ENCODE results near the gene PSRC1. TPM values are rescaled to one million over a fixed set of nuclear protein-coding genes. Genes with fewer than 3 reads are reported as not detected.

Gene PSRC1
- polyA plus RNA-seq, 1 of the 3 experiments (the other 2 are of a cell fraction) = 19.4 TPM

DNA sequence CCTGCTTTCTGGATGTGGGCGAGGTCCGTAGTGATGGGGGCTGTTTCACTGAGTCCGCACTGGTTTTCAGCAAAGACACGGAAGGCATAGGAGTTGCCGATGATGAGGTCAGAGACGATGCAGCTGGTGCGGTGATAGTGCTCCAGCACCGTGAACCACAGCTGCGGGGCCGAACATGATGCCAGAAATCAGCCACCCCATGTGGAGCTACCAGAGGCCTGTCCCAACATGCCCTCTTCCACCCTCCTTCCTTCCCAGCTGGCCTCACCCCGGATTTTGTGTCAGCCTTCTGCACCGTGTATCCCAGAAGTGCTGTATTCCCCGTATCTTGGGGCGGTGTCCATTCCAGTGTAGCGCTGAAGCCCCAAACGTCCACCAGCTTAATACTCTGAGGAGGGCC is 13.8 kb upstream of the PSRC1 start:
- Histone ChIP-seq H2AFZ (ENCODE audit: low read depth) (no peak overlapping the region), H3K27me3 (ENCODE audit: insufficient read depth) (no peaks in the 10 kb centered on the region), H3K36me3 (replicated peaks in 1 of 2; ENCODE audit: control insufficient read depth in 1 of 2, insufficient read depth in 2 of 2, low read length in 1 of 2) (no peaks in the 10 kb centered on the region), H3K4me1 (ENCODE audit: control insufficient read depth in 1 of 2, insufficient read depth in 2 of 2, low read depth in 1 of 2, low read length in 1 of 2) (peaks cover 9 to 20% of the 10 kb centered on the region in 2 experiments), H3F3A (replicated peaks; ENCODE audit: insufficient read depth) (peaks cover 9% of the 10 kb centered on the region), H3K9ac (no peak overlapping the region), H4K20me1 (ENCODE audit: insufficient read depth) (no peaks in the 10 kb centered on the region), H3K9me2 (no peaks in the 10 kb centered on the region), H3K27ac (ENCODE audit: low read depth in 2 of 2, low read length in 1 of 2) (no peak overlapping the region), H3K4me3 (ENCODE audit: low read depth in 2 of 2, low read length in 1 of 2) (no peak overlapping the region), H3K79me2 (ENCODE audit: insufficient read depth) (no peaks in the 10 kb centered on the region), H3K9me3 (no peaks in the 10 kb centered on the region), H3K4me2 (no peak overlapping the region)
- POLR2A ChIA-PET = no interaction called here
- DNase-seq = no peak
- WGBS (ENCODE audit: low lambda C conversion rate) = 92% methylated on average over 16 of the region's 16 CpGs
- TF ChIP-seq RXRA (IDR thresholded peaks at IDR 0.05; ENCODE audit: borderline replicate concordance, low read depth) (no peak), CHD2 (IDR thresholded peaks at IDR 0.05; ENCODE audit: low read length, partially characterized antibody) (no peak), TCF12 (IDR thresholded peaks at IDR 0.05) (no peak), GATA2 (CRISPR knock-in tag; IDR thresholded peaks at IDR 0.05) (no peak), RFX5 (IDR thresholded peaks at IDR 0.05; ENCODE audit: low read length) (no peak), MEF2A (IDR thresholded peaks at IDR 0.05; ENCODE audit: borderline replicate concordance, low read depth) (no peak), FOXJ3 (CRISPR knock-in tag; IDR thresholded peaks at IDR 0.05) (no peak), MXI1 (IDR thresholded peaks at IDR 0.05; ENCODE audit: low read depth, low read length) (no peak), TAF1 (IDR thresholded peaks at IDR 0.05; ENCODE audit: borderline replicate concordance, low read depth, low read length) (no peak)
- TF ChIP-seq, protein P1, sequence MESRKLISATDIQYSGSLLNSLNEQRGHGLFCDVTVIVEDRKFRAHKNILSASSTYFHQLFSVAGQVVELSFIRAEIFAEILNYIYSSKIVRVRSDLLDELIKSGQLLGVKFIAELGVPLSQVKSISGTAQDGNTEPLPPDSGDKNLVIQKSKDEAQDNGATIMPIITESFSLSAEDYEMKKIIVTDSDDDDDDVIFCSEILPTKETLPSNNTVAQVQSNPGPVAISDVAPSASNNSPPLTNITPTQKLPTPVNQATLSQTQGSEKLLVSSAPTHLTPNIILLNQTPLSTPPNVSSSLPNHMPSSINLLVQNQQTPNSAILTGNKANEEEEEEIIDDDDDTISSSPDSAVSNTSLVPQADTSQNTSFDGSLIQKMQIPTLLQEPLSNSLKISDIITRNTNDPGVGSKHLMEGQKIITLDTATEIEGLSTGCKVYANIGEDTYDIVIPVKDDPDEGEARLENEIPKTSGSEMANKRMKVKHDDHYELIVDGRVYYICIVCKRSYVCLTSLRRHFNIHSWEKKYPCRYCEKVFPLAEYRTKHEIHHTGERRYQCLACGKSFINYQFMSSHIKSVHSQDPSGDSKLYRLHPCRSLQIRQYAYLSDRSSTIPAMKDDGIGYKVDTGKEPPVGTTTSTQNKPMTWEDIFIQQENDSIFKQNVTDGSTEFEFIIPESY (IDR thresholded peaks at IDR 0.05; ENCODE audit: borderline replicate concordance, low read depth) = no peak
- TF ChIP-seq, protein P2, sequence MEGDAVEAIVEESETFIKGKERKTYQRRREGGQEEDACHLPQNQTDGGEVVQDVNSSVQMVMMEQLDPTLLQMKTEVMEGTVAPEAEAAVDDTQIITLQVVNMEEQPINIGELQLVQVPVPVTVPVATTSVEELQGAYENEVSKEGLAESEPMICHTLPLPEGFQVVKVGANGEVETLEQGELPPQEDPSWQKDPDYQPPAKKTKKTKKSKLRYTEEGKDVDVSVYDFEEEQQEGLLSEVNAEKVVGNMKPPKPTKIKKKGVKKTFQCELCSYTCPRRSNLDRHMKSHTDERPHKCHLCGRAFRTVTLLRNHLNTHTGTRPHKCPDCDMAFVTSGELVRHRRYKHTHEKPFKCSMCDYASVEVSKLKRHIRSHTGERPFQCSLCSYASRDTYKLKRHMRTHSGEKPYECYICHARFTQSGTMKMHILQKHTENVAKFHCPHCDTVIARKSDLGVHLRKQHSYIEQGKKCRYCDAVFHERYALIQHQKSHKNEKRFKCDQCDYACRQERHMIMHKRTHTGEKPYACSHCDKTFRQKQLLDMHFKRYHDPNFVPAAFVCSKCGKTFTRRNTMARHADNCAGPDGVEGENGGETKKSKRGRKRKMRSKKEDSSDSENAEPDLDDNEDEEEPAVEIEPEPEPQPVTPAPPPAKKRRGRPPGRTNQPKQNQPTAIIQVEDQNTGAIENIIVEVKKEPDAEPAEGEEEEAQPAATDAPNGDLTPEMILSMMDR (IDR thresholded peaks at IDR 0.05) = no peak
- TF ChIP-seq, protein P3, sequence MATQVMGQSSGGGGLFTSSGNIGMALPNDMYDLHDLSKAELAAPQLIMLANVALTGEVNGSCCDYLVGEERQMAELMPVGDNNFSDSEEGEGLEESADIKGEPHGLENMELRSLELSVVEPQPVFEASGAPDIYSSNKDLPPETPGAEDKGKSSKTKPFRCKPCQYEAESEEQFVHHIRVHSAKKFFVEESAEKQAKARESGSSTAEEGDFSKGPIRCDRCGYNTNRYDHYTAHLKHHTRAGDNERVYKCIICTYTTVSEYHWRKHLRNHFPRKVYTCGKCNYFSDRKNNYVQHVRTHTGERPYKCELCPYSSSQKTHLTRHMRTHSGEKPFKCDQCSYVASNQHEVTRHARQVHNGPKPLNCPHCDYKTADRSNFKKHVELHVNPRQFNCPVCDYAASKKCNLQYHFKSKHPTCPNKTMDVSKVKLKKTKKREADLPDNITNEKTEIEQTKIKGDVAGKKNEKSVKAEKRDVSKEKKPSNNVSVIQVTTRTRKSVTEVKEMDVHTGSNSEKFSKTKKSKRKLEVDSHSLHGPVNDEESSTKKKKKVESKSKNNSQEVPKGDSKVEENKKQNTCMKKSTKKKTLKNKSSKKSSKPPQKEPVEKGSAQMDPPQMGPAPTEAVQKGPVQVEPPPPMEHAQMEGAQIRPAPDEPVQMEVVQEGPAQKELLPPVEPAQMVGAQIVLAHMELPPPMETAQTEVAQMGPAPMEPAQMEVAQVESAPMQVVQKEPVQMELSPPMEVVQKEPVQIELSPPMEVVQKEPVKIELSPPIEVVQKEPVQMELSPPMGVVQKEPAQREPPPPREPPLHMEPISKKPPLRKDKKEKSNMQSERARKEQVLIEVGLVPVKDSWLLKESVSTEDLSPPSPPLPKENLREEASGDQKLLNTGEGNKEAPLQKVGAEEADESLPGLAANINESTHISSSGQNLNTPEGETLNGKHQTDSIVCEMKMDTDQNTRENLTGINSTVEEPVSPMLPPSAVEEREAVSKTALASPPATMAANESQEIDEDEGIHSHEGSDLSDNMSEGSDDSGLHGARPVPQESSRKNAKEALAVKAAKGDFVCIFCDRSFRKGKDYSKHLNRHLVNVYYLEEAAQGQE (IDR thresholded peaks at IDR 0.05; ENCODE audit: low read depth, low read length) = no peak
- TF ChIP-seq, protein P4, sequence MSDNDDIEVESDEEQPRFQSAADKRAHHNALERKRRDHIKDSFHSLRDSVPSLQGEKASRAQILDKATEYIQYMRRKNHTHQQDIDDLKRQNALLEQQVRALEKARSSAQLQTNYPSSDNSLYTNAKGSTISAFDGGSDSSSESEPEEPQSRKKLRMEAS (IDR thresholded peaks at IDR 0.05; ENCODE audit: low read depth) = no peak
- CTCF ChIA-PET = interaction anchor here (0.7 to 1.9 kb wide), 4 partner anchors 20 to 236 kb away, joined by 3 to 8 read pairs (median 3); no protein-coding TSS in a partner anchor

Data from SK-N-SH (cell line).